Measurements from ENCODE around the gene FSTL4. TPM values are rescaled to one million over a fixed set of nuclear protein-coding genes. Genes with fewer than 3 reads are reported as not detected.

The FSTL4 gene
- total RNA-seq, 2 donors from 2014 or later = 4.5 to 10.1 TPM

GRCh38 chr5:133338504-133339355 is 273.6 kb downstream of the FSTL4 start:
- no peak for DNase-seq (ENCODE audit: low spot score)
- Histone ChIP-seq H3K27ac (no peak overlapping the region), H3K4me3 (no peak overlapping the region), H3K4me1 (replicated peaks) (no peaks in the 10 kb centered on the region), H3K27me3 (replicated peaks; ENCODE audit: insufficient read depth) (no peaks in the 10 kb centered on the region), H3K36me3 (no peaks in the 10 kb centered on the region), H3K9me3 (no peaks in the 10 kb centered on the region)
- WGBS = 96% methylated on average over 15 of the region's 15 CpGs
- no peak for TF ChIP-seq CTCF (IDR thresholded peaks at IDR 0.05)
- TF ChIP-seq POLR2AphosphoS5 (IDR thresholded peaks at IDR 0.05) = no peak
- TF ChIP-seq POLR2A (IDR thresholded peaks at IDR 0.05) = no peak
- intact Hi-C loops (cut with DNase I) = no loop called here

GRCh38 chr5:133337795-133338445 is 274.4 kb downstream of the FSTL4 start:
- TF ChIP-seq CTCF (IDR thresholded peaks at IDR 0.05) = no peak
- TF ChIP-seq POLR2AphosphoS5 (IDR thresholded peaks at IDR 0.05) = no peak
- TF ChIP-seq POLR2A (IDR thresholded peaks at IDR 0.05) = no peak
- 91% methylated on average over 9 of the region's 9 CpGs for WGBS
- intact Hi-C loops (cut with DNase I) = no loop called here
- Histone ChIP-seq H3K4me1 (replicated peaks) (no peaks in the 10 kb centered on the region), H3K36me3 (no peaks in the 10 kb centered on the region), H3K27ac (no peak overlapping the region), H3K4me3 (no peak overlapping the region), H3K9me3 (no peaks in the 10 kb centered on the region), H3K27me3 (replicated peaks; ENCODE audit: insufficient read depth) (no peaks in the 10 kb centered on the region)
- no peak for DNase-seq (ENCODE audit: low spot score)

- 94% methylated on average over 12 of the region's 12 CpGs for WGBS
- Histone ChIP-seq H3K36me3 (no peaks in the 10 kb centered on the region), H3K27me3 (replicated peaks; ENCODE audit: insufficient read depth) (no peaks in the 10 kb centered on the region), H3K27ac (no peak overlapping the region), H3K9me3 (no peaks in the 10 kb centered on the region), H3K4me1 (replicated peaks) (no peaks in the 10 kb centered on the region), H3K4me3 (no peak overlapping the region)
- no peak for DNase-seq (ENCODE audit: low spot score)
- TF ChIP-seq POLR2AphosphoS5 (IDR thresholded peaks at IDR 0.05) = no peak
- intact Hi-C loops (cut with DNase I) = no loop called here
Measured at GRCh38 chr5:133336969-133337410, 275.4 kb downstream of the FSTL4 start.

- H3K27ac ChIP-seq = no peak overlapping the region
- no peaks in the 10 kb centered on the region for H3K36me3 ChIP-seq
- no peaks in the 10 kb centered on the region for H3K27me3 ChIP-seq (replicated peaks; ENCODE audit: insufficient read depth)
- TF ChIP-seq CTCF (IDR thresholded peaks at IDR 0.05) (no peak), POLR2A (IDR thresholded peaks at IDR 0.05) (no peak), POLR2AphosphoS5 (IDR thresholded peaks at IDR 0.05) (no peak)
- no peaks in the 10 kb centered on the region for H3K4me1 ChIP-seq (replicated peaks)
- H3K9me3 ChIP-seq = no peaks in the 10 kb centered on the region
- WGBS = 76% methylated on average over 12 of the region's 12 CpGs
- intact Hi-C loops (cut with DNase I) = no loop called here
- no peak for DNase-seq (ENCODE audit: low spot score)
- H3K4me3 ChIP-seq = no peak overlapping the region
Measured at GRCh38 chr5:133336121-133336968, 276.0 kb downstream of the FSTL4 start.

All from prostate gland (tissue), 2 donors.